Raji (cell line): ENCODE data around the gene SPP2.

Source experiments
- POLR2A ChIP-seq: IDR thresholded peaks from 2 replicates; pipeline ENCODE4 v1.6.1; 2011; ENCODE audit warnings: low read depth, low read length, control low read depth; ENCODE audit not compliant: insufficient read depth

The SPP2 gene

DNA sequence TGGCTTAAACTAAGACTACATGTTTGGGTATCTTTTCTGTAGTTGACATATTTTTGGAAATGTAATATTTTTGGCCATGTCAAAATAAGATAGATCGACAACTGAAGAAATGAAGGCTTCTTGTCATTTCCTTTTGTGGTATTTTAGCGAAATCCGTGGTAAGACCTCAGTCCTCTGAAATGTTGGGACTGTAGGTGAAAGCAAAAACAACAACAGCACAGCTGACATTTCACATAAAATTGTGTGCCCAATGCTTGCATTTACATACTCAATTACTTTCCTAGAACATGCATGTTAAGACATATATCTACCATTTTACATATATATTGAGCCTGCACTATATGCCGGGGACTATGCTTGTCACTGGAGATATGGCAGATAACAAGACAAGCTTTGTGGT lies 50.2 kb downstream of the SPP2 start:
- TF ChIP-seq POLR2A = no peak

DNA sequence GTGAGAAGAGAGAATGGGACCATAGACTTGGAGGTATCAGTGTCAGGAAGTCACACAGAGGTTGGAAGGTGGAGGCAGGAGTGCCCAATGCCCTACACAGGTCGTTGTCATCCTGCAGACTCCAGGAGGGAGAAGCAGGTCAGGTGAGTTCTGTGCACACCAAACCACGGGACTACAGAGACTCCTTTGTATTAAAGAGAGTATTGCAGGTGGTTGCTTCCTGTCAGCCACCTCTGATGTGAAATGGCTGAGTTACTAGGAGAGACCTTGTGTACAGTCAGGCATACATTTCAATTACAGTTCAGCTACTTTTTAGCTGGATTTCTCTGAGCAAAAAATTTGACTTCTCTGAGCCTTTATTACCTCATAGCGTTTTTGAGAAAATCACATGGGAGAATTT lies 51.6 kb downstream of the SPP2 start:
- no peak for TF ChIP-seq POLR2A

DNA sequence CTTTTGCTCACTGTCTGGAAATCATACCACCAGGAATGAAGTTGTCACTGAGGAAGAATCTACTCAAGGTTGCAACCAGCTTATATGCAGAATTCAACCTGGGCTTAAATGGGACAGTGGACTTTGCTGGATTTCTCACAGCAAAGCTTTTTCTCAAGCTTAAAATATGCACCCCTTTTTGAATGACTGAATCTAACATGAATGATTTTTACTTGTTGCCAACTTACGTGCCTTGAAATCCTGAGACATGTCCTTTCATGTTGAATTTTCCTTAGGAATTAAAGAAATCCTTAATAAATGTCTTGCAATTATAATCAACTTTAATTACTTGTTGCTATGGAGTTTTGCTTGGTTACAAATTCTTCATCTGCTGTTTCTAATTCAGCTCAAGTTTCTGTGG lies 57.4 kb downstream of the SPP2 start:
- TF ChIP-seq POLR2A = no peak

DNA sequence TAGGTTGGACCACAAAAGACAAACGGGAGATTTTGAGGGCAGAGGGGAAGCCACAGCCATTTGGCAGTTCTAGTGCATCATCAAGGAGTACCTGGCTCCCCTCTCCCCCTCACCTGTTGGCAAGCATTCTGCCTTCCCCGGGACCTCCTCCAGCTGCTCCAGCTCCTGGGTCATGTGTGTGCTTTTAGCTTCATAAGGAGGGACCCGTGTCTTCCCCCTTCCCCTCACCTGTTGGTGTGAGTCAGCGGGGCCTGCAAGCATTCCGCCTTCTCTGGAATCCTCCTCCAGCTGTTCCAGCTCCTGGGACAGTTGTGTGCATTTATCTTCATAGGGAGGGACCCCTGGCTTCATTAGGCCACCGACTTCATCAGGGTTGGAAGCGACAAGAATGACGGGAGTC lies 58.8 kb downstream of the SPP2 start:
- TF ChIP-seq POLR2A = no peak

DNA sequence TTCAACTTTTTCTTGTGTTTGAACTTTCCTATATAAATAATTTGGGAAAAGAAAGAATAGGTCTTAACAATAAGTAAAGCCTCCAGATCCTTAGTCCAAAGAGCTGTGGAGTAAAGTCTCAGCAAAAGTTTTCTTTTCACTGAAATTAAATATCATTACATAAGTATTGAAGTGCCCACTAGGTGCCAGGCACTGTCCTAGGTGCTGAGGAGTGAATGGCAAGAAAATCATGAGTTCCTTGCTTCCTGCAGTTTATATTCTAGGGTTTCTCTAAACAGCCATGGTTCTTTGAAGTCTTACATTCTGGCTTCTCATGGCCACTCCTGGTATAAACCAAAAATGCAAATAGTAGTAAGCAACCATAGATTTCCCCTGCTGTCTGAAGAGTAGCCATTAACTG lies 59.7 kb downstream of the SPP2 start:
- TF ChIP-seq POLR2A = no peak

DNA sequence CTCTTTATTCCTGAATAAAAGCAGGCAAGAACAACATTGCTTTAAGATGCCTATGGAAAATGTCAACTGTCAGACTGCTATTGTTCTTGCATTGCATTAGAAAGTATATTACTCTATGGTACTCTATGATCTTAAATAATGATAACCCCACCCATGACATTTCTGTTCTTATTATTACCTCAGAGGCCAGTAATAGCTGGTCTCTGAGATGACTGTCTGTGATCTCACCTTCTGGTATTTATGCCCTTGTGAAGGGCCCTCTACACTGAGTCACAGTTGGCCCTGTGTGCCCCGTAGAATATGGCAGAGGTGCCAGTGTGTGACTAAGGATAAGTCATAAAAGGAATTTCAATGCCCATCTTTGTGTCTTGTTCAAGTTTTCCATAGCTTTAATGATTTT lies 61.0 kb downstream of the SPP2 start:
- no peak for TF ChIP-seq POLR2A

DNA sequence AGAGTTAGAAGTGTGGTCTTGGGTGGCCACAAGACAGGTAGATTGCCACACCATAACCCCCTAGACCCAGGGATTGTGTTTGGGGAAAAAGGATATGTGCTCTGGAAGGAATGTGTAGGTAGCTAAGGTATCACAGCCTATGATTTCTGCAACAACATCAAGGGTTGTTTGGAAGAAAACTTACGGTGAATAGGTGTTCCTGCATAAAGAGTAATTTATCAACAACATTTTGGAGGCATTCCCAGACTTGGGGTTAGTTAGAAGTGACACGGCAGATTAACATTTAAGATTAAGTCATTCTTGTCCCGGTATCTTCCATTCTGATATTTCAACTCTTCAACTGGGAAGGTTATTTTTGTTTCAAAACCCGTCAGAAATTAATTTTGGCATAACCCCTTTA lies 65.5 kb downstream of the SPP2 start:
- TF ChIP-seq POLR2A = no peak

DNA sequence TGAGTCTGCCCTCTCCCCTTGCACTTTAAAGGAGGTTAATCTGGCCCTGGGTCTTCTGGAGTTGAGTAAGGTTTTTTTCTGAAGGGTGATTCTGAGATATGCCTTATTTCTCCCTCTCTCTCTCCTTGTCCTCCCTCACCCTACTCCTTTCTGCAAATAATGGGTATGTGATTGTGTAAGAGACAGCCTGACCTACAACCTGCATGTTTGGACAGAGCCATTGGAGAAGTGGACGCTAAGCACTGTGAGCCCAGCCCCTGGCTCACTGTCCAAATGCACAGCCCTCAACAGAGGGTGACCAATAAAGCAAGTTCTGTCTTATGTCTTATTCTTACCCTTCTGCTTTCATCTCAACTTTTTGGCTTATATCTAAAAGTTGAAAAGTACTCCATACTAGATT lies 71.5 kb downstream of the SPP2 start:
- no peak for TF ChIP-seq POLR2A

DNA sequence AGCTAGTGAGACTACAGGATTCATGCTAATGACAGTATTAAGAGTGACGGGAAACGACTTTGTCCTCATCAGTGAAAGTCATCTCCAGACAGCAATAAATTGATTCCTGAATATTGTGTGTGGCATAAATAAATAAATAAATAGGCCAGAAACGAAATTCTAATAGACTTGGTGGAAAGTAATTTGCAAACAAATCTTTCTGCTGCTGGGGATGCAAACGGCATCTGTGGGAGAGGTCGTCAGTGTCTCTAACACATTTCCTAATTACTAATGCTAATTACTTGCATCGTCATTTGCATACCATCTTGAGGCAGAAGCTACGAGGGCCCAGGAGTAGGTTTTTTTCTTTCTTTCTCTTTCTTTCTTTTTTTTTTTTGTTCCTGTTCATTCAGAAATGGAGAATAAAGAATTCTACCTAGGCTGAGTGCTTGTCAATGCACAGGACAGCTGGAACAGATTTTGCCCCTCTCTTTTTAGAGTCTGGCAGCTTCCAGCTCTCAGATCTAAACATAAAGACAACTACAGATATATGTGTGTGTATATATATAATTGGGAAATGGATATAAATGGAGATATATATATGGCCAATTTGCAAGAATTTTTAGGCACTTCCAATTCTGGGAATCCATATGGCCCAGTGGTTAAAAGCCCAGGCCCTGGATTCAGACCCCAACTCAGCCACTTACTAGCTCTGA lies 75.1 kb downstream of the SPP2 start:
- TF ChIP-seq POLR2A = no peak

DNA sequence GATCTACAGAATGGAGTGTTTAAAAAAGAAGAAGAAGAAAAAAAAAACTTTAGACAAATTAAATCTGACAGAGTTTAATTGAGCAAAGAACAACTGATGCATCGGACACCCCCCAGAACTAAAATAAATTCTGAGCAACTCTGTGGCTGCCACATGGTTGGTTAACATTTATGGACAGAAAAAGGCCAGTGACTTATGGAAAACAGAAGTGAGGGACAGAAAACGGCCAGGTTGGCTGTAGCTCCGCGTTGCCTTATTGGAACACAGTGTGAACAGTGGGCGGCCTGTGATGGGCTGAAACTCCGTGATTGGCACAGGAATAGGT lies 75.6 kb downstream of the SPP2 start:
- no peak for TF ChIP-seq POLR2A
